Measurements from ENCODE around the gene ACIN1. TPM values are rescaled to one million over a fixed set of nuclear protein-coding genes. Genes with fewer than 3 reads are reported as not detected.

The ACIN1 gene
- total and polyA plus RNA-seq, 2 of the 13 experiments (the other 11 are each of a cell fraction or from before 2014, with no cell fraction given): 165 to 183 TPM

GRCh38 chr14:23023022-23023794 is 71.7 kb downstream of the ACIN1 start (continued):
- TF ChIP-seq AFF4 (CRISPR knock-in tag; IDR thresholded peaks at IDR 0.05) (no peak), ZNF530 (CRISPR knock-in tag; IDR thresholded peaks at IDR 0.05; ENCODE audit: low read depth) (no peak; the same call in 1 of the 2 replicates), CENPT (CRISPR knock-in tag; IDR thresholded peaks at IDR 0.05; ENCODE audit: low read depth) (no peak), TARDBP (CRISPR knock-in tag; IDR thresholded peaks at IDR 0.05) (no peak), FOXK1 (CRISPR knock-in tag; IDR thresholded peaks at IDR 0.05; ENCODE audit: borderline replicate concordance, low read depth) (no peak), CHD2 (IDR thresholded peaks at IDR 0.05; ENCODE audit: low read depth, low read length) (no peak), MAZ (IDR thresholded peaks at IDR 0.05; ENCODE audit: borderline replicate concordance, low read depth, low read length) (no peak), MAZ (CRISPR knock-in tag; IDR thresholded peaks at IDR 0.05; ENCODE audit: low read depth) (no peak), GTF2F1 (IDR thresholded peaks at IDR 0.05; ENCODE audit: low read length) (no peak), ELF3 (CRISPR knock-in tag; IDR thresholded peaks at IDR 0.05) (no peak), RNF219 (CRISPR knock-in tag; IDR thresholded peaks at IDR 0.05) (no peak), CREBL2 (CRISPR knock-in tag; IDR thresholded peaks at IDR 0.05; ENCODE audit: borderline replicate concordance) (no peak), GTF3A (CRISPR knock-in tag; conservative IDR thresholded peaks at IDR 0.05) (0 out of 2 replicates have a peak, but pooled peaks have one; percentile 46), DR1 (CRISPR knock-in tag; IDR thresholded peaks at IDR 0.05) (no peak), ZC3H4 (CRISPR knock-in tag; IDR thresholded peaks at IDR 0.05; ENCODE audit: borderline replicate concordance) (no peak), POLR2G (IDR thresholded peaks at IDR 0.05; ENCODE audit: low read depth, low read length) (peak; percentile 43), THAP8 (CRISPR knock-in tag; IDR thresholded peaks at IDR 0.05; ENCODE audit: borderline replicate concordance) (no peak), MAFK (conservative IDR thresholded peaks at IDR 0.05 in 1 of 2, IDR thresholded peaks at IDR 0.05 in 1 of 2; ENCODE audit: low read length in 2 of 2) (no peak), PHF20 (CRISPR knock-in tag; IDR thresholded peaks at IDR 0.05) (no peak), PAF1 (CRISPR knock-in tag; IDR thresholded peaks at IDR 0.05) (peak; percentile 76; the same call in 1 of the 2 replicates), PCBP2 (optimal IDR thresholded peaks at IDR 0.05; ENCODE audit: low read depth, low read length, poor library complexity, severe bottlenecking) (peak; percentile 28), ZNF576 (CRISPR knock-in tag; IDR thresholded peaks at IDR 0.05) (no peak)

Data from HepG2 (cell line).